Pulmonary artery endothelial cell (primary cell): ENCODE data around the gene TMEM17. TPM values are rescaled to one million over a fixed set of nuclear protein-coding genes. Genes with fewer than 3 reads are reported as not detected.

ENCODE experiments used
- DNase-seq: peaks from one replicate; pipeline ENCODE4 v3.0.0-alpha.2; 2011; ENCODE audit warnings: low read depth, low spot score
- total RNA-seq: library from RNA; depleted of rRNA; stranded (reverse); fragments of >200 nt; gene quantifications from 2 replicates; pipeline ENCODE4 v1.2.3, GENCODE V29; 2014

TMEM17 gene
- total RNA-seq, 1 donor from 2014 or later: 1.5 TPM

DNA sequence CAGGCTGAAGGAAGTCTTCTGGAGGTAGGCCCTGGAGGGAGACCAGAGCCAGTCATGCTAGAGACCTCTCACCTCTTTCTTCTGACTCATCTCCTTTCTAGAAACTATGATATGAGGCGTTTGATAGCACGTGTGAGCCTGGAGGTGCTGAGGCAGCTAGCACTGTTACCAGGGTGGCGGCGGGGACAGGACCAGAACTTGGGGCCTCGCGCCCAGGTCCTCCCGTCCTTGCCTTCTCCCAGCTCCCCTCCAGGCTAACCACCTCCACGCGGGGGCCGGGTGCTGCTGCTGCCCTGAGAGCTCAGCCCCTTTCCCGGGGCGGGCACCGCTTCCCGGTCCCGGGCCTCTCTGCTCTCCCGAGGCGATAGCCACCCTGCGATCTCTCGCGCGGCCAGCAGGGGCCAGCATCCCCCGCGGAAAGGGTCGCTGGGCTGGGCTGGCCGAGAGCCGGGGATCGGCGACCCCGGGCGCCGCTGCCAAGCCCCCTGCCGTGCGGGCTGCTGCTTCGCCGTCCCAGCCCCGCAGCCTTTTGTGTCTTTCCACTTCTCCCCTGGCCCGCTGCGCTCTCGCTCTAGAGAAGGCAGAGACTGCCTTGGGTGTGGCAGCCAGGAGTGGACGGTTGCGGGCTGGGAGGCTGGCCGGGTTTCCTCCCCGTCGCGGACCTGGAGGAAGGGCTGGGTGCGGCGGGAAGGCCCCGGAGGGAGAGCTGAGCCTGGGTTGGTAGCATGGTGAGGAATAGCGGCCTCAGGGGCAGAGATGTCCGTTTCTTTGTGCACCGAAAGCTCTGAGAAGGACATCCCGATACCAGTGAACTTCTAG is 49.1 kb downstream of the TMEM17 start:
- DNase-seq: no peak

GRCh38 chr2:62455957-62456692 is 49.9 kb downstream of the TMEM17 start:
- no peak for DNase-seq

DNA sequence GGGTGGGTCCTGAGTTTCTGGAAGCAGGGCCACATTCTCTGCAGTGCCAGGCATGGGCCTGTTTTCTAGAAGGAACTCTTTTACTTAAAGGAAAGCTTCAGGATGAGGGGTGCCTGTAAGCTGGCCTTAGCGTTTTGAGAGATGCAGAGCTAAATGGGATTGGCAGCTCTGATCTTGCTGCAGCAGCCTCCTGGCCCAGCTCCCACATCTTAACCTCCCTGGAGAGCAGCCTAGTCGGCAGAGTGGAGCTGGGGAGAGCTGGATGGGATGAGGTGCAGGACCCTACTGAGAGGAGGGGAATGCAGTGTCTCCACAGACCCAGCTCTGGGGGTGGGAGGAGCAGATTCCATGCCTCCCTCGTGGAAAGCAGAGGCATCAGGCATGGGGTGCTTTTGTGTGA is 52.0 kb downstream of the TMEM17 start:
- no peak for DNase-seq

GRCh38 chr2:62452701-62453454 is 53.1 kb downstream of the TMEM17 start:
- DNase-seq: no peak

DNA sequence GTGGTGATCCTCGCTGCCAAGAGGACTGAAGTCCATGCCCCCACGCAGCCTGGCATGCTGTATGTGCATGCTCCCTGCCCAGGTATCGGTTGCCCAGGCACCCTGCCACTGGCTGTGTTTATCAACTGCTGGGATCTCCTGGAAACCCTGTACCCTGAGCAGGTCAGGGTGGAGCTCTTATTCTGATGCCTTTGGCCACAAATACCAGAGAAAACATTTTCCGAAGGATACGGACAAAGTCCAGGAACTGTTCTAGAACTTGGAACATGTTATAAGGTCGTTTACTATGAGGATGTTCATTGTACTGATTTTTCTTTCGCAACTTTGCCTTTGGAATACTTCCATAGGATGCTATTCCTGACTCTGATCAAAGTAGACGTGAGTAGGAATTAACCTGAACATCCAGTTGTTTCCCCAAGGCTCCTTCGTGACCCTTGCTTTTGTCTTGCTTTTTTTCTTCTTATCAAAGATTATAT is 55.2 kb downstream of the TMEM17 start:
- no peak for DNase-seq

Other genes with a start within 250 kb of the TMEM17 start
- gene EHBP1, start 199.5 kb upstream of the TMEM17 start, total RNA-seq: 22.2 and 33.5 TPM in 2 replicates